ENCODE data around the gene LMBRD2.
"Not testable (repeated sequence)": the region's sequence is repeated elsewhere in the genome, so short reads cannot be mapped to it uniquely, and the experiment has no call there.

The LMBRD2 gene

DNA sequence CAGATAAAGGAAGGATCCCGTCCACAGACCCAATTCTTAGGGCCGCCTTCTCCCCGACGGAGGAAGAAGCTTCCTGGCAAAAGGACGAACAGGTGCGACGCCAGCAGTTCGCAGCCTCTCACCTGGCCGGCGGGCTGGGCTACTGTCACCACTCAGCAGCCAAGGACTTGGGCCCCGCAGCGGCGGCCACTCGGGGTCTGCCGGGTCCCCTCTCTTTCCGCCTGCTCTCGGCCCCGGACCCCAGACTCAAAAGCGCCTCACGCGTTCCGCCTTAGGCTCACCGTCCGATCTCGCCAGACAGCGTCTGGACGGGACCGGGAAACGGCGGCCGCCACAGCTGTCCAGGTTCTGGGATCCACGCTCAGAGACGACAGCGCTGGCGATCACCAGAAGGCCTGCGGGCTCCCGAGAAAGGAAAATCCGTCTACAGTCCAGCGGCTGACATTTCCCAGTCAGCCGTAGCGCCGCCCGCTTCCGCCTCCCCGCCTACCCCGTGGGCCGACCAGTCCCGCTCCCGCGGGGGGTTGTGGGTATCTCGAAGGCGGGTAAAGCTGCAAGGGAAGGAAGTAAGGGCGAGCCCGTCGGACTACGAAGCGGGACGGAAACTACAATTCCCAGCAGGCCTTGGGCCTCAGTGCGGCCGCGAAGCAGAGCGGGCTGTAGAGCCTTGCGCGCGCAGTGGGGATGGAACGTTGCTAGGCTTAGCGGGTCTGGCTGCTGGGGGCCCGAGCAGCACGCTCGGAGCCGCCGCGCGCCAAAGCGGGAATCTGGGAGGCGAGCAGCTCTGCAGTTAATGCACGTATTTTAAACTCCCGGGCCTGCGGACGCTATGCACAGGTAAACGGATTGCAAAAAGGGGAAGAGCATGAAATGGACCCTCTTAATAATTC is at the start of gene LMBRD2, which contains the start of gene SKP2:
TSS of gene LMBRD2 (minus strand) at position 454 of the 890 bp plus-strand sequence. CDS start 8,538 bp downstream, outside the sequence.
TSS of gene SKP2 (plus strand) at position 678 of the 890 bp plus-strand sequence. CDS start at position 830, 152 bp downstream.
- H3K27me3 Mint-ChIP-seq (ENCODE audit: low read depth) = no peaks in the 10 kb centered on the region
- no peaks in the 10 kb centered on the region for H3K9me3 Mint-ChIP-seq
- H3K36me3 Mint-ChIP-seq (ENCODE audit: low read depth) = peaks cover 38% of the 10 kb centered on the region
- peaks cover 45% of the 10 kb centered on the region for H3K4me1 Mint-ChIP-seq (ENCODE audit: low read depth)
- peak within 1 kb of the TSS; percentile 94 for H3K27ac Mint-ChIP-seq
- DNase-seq (ENCODE audit: low spot score) = peak; percentile 98
- H3K4me3 Mint-ChIP-seq = peak within 1 kb of the TSS; percentile 90

DNA sequence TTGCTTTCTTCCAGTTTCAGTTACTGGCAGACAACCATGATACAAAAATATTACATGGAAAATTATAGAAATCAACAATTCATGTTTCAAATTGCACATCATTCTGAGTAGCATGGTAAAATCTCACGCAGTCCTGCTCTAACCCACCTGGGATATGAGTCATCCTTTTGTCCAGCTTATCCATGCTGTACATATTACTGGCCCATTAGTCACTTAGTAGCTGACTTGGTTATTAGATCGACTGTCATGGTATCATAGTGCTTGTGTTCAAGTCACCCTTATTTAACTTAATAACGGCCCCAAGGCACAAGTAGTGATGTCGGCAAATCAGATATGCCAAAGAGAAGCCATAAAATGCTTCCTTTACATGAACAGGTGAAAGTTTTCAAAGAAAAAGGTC is 48.8 kb upstream of the LMBRD2 start:
- no peaks in the 10 kb centered on the region for H3K27me3 Mint-ChIP-seq (ENCODE audit: low read depth)
- H3K36me3 Mint-ChIP-seq (ENCODE audit: low read depth) = peaks cover 10% of the 10 kb centered on the region
- no peak overlapping the region for H3K4me3 Mint-ChIP-seq
- DNase-seq (ENCODE audit: low spot score) = no peak
- no peaks in the 10 kb centered on the region for H3K4me1 Mint-ChIP-seq (ENCODE audit: low read depth)
- no peak overlapping the region for H3K27ac Mint-ChIP-seq
- H3K9me3 Mint-ChIP-seq = no peaks in the 10 kb centered on the region

DNA sequence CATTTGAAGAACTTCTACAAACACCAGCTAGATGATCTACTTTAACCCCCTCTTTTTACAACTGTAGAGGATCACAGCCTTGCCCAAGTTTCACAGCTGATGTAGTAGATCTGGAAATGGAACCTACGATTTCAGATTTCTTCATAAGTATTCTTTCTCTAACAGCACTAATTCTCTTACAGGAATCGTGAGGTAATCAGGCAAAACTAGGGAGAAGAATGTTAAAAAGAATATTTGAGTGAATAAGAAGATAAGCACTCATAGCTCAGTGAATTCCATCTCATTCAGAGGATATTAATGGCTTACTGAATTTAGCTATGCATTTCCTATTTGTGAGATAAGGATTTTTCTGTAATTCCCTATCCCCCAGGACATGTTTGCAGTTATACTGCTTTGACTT is 47.9 kb upstream of the LMBRD2 start:
- no peaks in the 10 kb centered on the region for H3K9me3 Mint-ChIP-seq
- no peaks in the 10 kb centered on the region for H3K27me3 Mint-ChIP-seq (ENCODE audit: low read depth)
- no peak overlapping the region for H3K4me3 Mint-ChIP-seq
- no peaks in the 10 kb centered on the region for H3K4me1 Mint-ChIP-seq (ENCODE audit: low read depth)
- no peak overlapping the region for H3K27ac Mint-ChIP-seq
- peaks cover 10% of the 10 kb centered on the region for H3K36me3 Mint-ChIP-seq (ENCODE audit: low read depth)
- DNase-seq (ENCODE audit: low spot score) = no peak

DNA sequence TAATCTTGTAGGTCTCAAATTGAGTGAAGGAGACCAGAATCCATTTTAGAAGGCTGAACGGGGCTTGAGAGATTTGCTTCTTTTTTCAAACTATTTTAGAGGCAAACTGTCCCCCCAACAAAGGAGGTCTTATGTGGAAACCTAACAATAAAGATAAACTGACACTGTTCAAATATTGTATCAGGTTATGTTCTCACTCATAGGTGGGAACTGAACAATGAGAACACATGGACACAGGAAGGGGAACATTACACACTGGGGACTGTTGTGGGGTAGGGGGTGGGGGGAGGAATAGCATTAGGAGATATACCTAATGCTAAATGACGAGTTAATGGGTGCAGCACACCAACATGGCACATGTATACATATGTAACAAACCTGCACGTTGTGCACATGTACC is 47.1 kb upstream of the LMBRD2 start:
- not testable (repeated sequence) for H3K4me1 Mint-ChIP-seq (ENCODE audit: low read depth); H3K27me3 Mint-ChIP-seq (ENCODE audit: low read depth); DNase-seq (ENCODE audit: low spot score); H3K9me3 Mint-ChIP-seq; H3K27ac Mint-ChIP-seq; H3K4me3 Mint-ChIP-seq
- H3K36me3 Mint-ChIP-seq (ENCODE audit: low read depth) = peaks cover 10% of the 10 kb centered on the region

DNA sequence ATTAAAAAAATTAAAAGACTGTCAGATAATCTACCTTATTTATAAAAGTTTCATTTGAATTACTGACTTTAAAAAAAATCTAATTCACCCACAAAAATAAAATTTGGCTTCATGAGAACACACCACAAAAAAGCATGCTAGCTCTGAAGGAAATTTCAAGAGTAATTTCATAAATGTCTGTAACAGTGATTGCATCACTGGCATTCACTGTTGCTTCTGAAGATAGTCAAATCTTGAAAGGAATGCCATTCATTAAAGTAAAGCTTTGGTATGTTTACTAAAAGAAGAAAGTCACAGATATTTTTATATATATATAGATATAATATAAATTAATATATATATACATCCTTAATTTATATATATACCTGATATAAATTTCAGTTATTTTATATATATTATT is 46.6 kb upstream of the LMBRD2 start:
- Mint-ChIP-seq H3K27me3 (ENCODE audit: low read depth) (no peaks in the 10 kb centered on the region), H3K27ac (no peak overlapping the region), H3K9me3 (no peaks in the 10 kb centered on the region), H3K36me3 (ENCODE audit: low read depth) (peaks cover 12% of the 10 kb centered on the region), H3K4me1 (ENCODE audit: low read depth) (no peaks in the 10 kb centered on the region), H3K4me3 (no peak overlapping the region)
- DNase-seq (ENCODE audit: low spot score) = no peak

DNA sequence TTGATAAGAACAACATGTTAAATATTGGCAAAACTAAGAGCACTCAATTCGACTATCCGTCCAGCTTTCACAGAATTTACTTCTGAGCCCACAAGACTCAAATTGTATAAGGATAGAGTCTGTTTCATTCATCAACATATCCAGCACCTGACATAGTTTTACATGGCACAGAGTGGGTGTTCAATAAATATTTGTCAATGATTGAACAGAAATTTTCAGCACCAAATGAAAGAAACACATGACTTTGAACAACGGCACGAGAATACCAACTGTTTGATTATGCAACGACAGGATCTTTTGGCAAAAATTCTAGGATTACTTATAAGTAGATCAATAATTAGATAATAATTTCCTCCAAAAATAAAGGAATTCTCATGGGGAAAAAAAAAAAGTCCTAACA is 42.1 kb upstream of the LMBRD2 start:
- H3K4me1 Mint-ChIP-seq (ENCODE audit: low read depth) = no peaks in the 10 kb centered on the region
- DNase-seq (ENCODE audit: low spot score) = no peak
- peaks cover 32% of the 10 kb centered on the region for H3K36me3 Mint-ChIP-seq (ENCODE audit: low read depth)
- no peaks in the 10 kb centered on the region for H3K27me3 Mint-ChIP-seq (ENCODE audit: low read depth)
- H3K27ac Mint-ChIP-seq = no peak overlapping the region
- no peak overlapping the region for H3K4me3 Mint-ChIP-seq
- H3K9me3 Mint-ChIP-seq = no peaks in the 10 kb centered on the region

DNA sequence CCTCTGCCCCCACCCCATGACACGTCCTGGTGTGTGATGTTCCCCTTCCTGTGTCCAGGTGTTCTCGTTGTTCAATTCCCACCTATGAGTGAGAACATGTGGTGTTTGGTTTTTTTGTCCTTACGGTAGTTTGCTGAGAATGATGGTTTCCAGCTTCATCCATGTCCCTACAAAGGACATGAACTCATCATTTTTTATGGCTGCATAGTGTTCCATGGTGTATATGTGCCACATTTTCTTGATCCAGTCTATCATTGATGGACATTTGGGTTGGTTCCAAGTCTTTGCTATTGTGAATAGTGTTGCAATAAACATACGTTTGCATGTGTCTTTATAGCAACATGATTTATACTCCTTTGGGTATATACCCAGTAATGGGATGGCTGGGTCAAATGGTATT is 32.7 kb upstream of the LMBRD2 start:
- H3K4me1 Mint-ChIP-seq (ENCODE audit: low read depth); H3K27ac Mint-ChIP-seq; H3K4me3 Mint-ChIP-seq; DNase-seq (ENCODE audit: low spot score); H3K9me3 Mint-ChIP-seq; H3K27me3 Mint-ChIP-seq (ENCODE audit: low read depth): not testable (repeated sequence)
- H3K36me3 Mint-ChIP-seq (ENCODE audit: low read depth) = peaks cover 72% of the 10 kb centered on the region

DNA sequence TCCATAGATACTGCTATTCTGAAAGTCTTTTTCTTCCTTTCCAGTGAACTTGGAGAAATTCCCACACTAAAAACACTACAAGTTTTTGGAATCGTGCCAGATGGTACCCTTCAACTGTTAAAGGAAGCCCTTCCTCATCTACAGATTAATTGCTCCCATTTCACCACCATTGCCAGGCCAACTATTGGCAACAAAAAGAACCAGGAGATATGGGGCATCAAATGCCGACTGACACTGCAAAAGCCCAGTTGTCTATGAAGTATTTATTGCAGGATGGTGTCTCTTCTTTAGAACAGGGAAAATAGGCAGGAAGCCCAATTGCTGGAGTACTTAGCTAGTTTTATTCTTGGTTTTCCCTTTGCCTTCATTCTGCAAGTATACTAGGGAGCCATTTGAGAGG is 30.1 kb upstream of the LMBRD2 start:
- Mint-ChIP-seq H3K4me3 (no peak overlapping the region), H3K27ac (no peak overlapping the region), H3K9me3 (no peaks in the 10 kb centered on the region), H3K27me3 (ENCODE audit: low read depth) (no peaks in the 10 kb centered on the region), H3K36me3 (ENCODE audit: low read depth) (peaks cover 66% of the 10 kb centered on the region), H3K4me1 (ENCODE audit: low read depth) (no peaks in the 10 kb centered on the region)
- DNase-seq (ENCODE audit: low spot score) = no peak

DNA sequence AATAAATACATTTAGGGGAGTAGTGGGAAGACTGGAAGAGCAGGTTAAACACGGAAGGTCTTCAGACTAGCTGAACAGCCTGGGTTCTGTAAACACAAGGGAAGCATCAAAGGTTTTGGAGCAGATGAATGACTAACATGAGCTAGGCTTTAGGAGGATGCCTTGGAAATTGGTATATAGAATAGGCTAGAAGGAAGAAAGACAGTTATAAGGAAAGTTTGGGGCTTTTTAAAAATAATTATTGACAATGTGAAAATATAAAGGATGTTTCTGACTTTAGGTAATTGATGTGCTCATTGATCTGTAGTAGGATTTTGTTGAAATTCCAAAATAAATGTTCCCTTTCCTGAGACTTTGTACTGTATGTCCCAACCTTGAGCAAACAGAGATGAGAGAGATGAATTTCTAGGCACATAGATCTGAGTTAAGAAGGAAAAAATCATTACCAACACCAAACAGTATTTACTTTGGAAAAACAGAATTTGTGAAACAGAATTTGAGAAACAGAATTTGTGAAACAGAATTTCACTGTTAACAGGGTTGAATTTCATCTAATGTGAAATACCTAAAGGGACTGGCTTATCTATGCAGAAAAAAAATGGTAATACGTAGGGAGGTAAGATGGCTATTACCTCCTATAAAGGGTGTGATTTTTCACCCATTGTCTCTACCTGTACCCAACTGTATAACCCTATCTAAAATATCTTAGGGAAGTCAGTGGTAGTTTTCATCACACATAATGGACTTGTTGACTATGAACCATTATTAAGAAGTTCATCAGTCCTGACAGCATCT is 29.1 kb upstream of the LMBRD2 start:
- DNase-seq (ENCODE audit: low spot score) = no peak
- Mint-ChIP-seq H3K27ac (no peak overlapping the region), H3K27me3 (ENCODE audit: low read depth) (no peaks in the 10 kb centered on the region)

DNA sequence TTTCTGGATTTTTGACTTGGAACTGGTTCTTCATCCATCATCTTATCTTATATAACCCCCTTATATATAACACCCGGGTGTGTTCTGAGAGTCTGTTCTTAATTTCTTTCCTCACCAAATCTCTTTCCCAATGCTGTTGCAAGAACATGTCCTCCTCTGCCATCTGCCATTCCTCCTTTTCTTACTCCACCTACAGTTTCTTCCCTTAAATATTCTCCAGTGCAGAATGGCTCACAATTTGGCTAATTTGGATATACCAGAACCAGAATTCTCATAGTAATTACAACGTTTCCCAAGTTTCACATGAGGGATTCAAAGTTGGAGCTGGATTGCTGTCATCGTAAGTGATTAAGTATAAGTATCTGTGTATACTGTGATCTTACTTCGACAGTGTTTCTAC is 28.3 kb upstream of the LMBRD2 start:
- Mint-ChIP-seq H3K4me3 (no peak overlapping the region), H3K9me3 (no peaks in the 10 kb centered on the region), H3K27me3 (ENCODE audit: low read depth) (no peaks in the 10 kb centered on the region), H3K4me1 (ENCODE audit: low read depth) (peaks cover 2% of the 10 kb centered on the region), H3K36me3 (ENCODE audit: low read depth) (peaks cover 60% of the 10 kb centered on the region), H3K27ac (no peak overlapping the region)
- DNase-seq (ENCODE audit: low spot score) = no peak

More for the DNA sequence above, 29.1 kb upstream of the LMBRD2 start:
- Mint-ChIP-seq H3K4me3 (no peak overlapping the region), H3K4me1 (ENCODE audit: low read depth) (no peaks in the 10 kb centered on the region), H3K9me3 (no peaks in the 10 kb centered on the region), H3K36me3 (ENCODE audit: low read depth) (peaks cover 61% of the 10 kb centered on the region)

DNA sequence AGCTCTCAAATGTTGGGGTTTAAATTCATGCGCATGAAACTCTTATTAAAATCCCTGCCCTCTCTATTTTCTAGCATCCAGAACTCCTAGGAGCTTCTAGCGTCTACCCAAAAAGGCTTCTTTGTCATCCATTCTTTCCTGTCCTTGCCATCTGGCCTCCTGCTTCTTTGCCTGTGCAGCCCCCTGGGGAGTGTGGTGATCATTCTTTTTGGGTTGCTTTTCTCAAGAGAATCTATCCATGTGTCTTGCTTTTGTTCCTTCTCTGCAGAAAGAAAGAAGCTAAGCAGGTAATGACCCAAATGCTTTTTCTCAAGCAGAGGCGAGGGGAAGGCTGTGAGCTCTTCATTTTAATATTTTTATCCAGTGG is 26.8 kb upstream of the LMBRD2 start:
- Mint-ChIP-seq H3K4me3 (no peak overlapping the region), H3K4me1 (ENCODE audit: low read depth) (peaks cover 4% of the 10 kb centered on the region), H3K27ac (no peak overlapping the region), H3K9me3 (no peaks in the 10 kb centered on the region), H3K36me3 (ENCODE audit: low read depth) (peaks cover 65% of the 10 kb centered on the region), H3K27me3 (ENCODE audit: low read depth) (no peaks in the 10 kb centered on the region)
- no peak for DNase-seq (ENCODE audit: low spot score)

DNA sequence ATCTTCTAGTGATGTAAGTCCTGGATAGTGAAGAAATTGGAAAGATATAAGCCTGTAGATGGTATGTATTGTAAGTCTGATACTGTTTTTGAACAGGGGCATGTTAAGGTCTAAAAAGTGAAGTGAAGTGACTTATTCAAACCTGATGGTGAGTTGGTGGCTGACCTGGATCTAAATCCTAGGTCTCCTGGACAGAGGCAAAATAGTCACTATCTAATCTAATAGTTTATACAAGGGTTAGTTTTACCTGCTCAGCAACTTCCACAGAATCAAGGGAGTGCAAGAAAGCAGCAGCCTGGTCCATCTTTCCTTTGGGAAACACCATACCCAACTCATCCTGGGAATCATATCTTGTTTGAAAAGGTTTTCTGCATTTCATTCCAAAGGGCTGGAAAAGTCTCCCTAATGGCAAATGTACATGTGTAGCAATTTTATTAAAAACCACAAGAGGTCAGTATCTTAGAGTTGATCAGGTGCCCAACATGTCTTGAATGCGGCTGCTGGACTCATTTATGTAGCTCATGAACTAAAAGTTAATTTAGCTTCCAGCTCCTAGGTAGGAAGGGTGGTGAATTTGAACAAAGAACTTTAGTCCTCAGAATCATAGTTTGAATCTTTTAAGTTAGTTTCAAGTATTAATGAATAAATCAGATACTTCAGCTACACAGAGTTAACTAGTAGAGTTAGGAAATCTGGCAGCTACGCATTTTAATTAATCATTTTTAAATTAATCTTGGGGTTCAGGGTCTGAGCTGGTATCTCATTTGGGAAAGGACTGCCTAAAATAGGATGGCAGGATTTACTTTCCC is 26.2 kb upstream of the LMBRD2 start:
- Mint-ChIP-seq H3K9me3 (no peaks in the 10 kb centered on the region), H3K27me3 (ENCODE audit: low read depth) (no peaks in the 10 kb centered on the region), H3K4me1 (ENCODE audit: low read depth) (peaks cover 4% of the 10 kb centered on the region), H3K27ac (no peak overlapping the region), H3K4me3 (no peak overlapping the region), H3K36me3 (ENCODE audit: low read depth) (peaks cover 64% of the 10 kb centered on the region)
- DNase-seq (ENCODE audit: low spot score) = no peak

DNA sequence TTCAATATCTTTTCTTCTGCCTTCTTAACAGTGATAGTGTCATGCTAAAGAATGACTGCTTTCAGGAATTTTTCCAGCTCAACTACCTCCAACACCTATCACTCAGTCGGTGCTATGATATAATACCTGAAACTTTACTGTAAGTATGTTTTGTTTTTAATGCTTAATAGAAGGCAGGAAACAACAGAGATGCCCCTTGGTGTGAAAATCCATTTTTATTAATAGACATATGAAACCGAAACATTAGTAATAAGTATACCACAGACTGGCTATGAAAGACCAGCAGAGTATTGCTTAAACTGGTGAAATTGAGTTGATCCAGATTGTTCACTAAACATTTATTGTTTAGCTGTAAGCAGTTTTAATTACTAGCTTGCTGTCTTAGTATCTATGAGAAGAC is 25.5 kb upstream of the LMBRD2 start:
- H3K36me3 Mint-ChIP-seq (ENCODE audit: low read depth) = peaks cover 61% of the 10 kb centered on the region
- H3K4me1 Mint-ChIP-seq (ENCODE audit: low read depth) = peaks cover 4% of the 10 kb centered on the region
- no peak for DNase-seq (ENCODE audit: low spot score)
- no peak overlapping the region for H3K4me3 Mint-ChIP-seq
- no peaks in the 10 kb centered on the region for H3K9me3 Mint-ChIP-seq
- H3K27ac Mint-ChIP-seq = no peak overlapping the region
- no peaks in the 10 kb centered on the region for H3K27me3 Mint-ChIP-seq (ENCODE audit: low read depth)

DNA sequence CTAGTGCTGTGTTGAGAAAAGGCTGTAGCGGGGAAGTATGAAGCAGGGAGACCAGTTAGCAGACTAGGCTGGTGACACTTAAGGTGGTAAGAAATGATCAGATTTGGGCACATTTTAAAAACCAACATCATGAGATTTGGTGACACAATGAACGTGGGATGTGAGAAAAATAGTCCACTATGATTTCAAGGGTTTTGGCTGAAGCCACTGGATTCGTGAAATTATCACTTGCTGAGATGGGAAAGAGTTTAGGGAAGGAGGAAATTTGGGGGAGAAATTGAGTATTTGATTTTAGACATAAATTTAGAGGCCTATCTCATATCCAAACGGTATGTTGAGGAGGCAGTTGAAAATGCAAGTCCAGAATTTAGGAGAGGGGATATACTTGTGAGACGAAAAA is 23.4 kb upstream of the LMBRD2 start:
- Mint-ChIP-seq H3K9me3 (no peaks in the 10 kb centered on the region), H3K4me3 (no peak overlapping the region), H3K27ac (no peak overlapping the region), H3K27me3 (ENCODE audit: low read depth) (no peaks in the 10 kb centered on the region), H3K36me3 (ENCODE audit: low read depth) (peaks cover 58% of the 10 kb centered on the region), H3K4me1 (ENCODE audit: low read depth) (peaks cover 4% of the 10 kb centered on the region)
- no peak for DNase-seq (ENCODE audit: low spot score)
